ENCODE measurements around the gene MAU2.

- TF ChIP-seq, protein P1, sequence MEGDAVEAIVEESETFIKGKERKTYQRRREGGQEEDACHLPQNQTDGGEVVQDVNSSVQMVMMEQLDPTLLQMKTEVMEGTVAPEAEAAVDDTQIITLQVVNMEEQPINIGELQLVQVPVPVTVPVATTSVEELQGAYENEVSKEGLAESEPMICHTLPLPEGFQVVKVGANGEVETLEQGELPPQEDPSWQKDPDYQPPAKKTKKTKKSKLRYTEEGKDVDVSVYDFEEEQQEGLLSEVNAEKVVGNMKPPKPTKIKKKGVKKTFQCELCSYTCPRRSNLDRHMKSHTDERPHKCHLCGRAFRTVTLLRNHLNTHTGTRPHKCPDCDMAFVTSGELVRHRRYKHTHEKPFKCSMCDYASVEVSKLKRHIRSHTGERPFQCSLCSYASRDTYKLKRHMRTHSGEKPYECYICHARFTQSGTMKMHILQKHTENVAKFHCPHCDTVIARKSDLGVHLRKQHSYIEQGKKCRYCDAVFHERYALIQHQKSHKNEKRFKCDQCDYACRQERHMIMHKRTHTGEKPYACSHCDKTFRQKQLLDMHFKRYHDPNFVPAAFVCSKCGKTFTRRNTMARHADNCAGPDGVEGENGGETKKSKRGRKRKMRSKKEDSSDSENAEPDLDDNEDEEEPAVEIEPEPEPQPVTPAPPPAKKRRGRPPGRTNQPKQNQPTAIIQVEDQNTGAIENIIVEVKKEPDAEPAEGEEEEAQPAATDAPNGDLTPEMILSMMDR (IDR thresholded peaks at IDR 0.05) = no peak
- TF ChIP-seq POLR2AphosphoS5 (IDR thresholded peaks at IDR 0.05) (no peak), EP300 (IDR thresholded peaks at IDR 0.05) (no peak), POLR2A (IDR thresholded peaks at IDR 0.05) (no peak)
Measured at GRCh38 chr19:19321141-19321577, 530 bp downstream of the MAU2 start.
